HCT116 (cell line): ENCODE results near the gene EFCAB7. TPM values are rescaled to one million over a fixed set of nuclear protein-coding genes. Genes with fewer than 3 reads are reported as not detected.

Experiments used
- ATAC-seq: fragments of 200-7000 bp; cut with Tn5 transposase; 2 replicates; pipeline ENCODE4 v1.9.1; 2020; ENCODE audit warnings: mild to moderate bottlenecking, moderate library complexity
- BruUV-seq: library from RNA; stranded (reverse); fragments of 400-500 nt; replicated peaks from 2 replicates; lab custom pipeline; 2021; lab: Mats Ljungman, UMichigan
- CTCF ChIA-PET: fragments of 300-600 bp; sonication (Branson Sonifier 250); formaldehyde crosslinking; loops from one replicate; lab custom pipeline; 2021; ENCODE audit warnings: antibody characterized with exemption; lab: Charles Lee
- POLR2A ChIA-PET: fragments of 300-600, 350-600 bp; sonication (Branson Sonifier 250); formaldehyde crosslinking; loops from one replicate; lab custom pipeline; 2021; ENCODE audit warnings: antibody characterized with exemption; lab: Charles Lee
- RAD21 ChIA-PET, 2 experiments: fragments of 300-600 bp; sonication (Branson Sonifier 250); formaldehyde crosslinking; loops; one replicate each; lab custom pipeline; 2023; ENCODE audit warnings: low total read pairs in 2 of 2; ENCODE audit not compliant: uncharacterized antibody in 2 of 2, unreplicated experiment in 2 of 2, low non-redundant PET in 1 of 2; lab: Charles Lee
- DNase-seq: peaks from one replicate; pipeline ENCODE4 v3.0.0-alpha.2; 2010; ENCODE audit warnings: low read depth, low spot score
- H2AFZ ChIP-seq: fragments of 200-600 bp; shearing (Covaris generic), sonication (generic); 2 replicates; pipeline ENCODE4 v1.6.1; 2017; ENCODE audit warnings: low read depth, mixed run types, mixed read lengths, antibody characterized with exemption, low read length; ENCODE audit not compliant: poor library complexity, severe bottlenecking
- H3K27ac ChIP-seq: 2 replicates; pipeline ENCODE4 v1.5.1; 2012; ENCODE audit warnings: low read depth, low read length
- H3K27me3 ChIP-seq: fragments of 200-600 bp; sonication (generic); 2 replicates; pipeline ENCODE4 v1.6.1; 2016; ENCODE audit warnings: mixed run types, low read length, mixed read lengths; ENCODE audit not compliant: insufficient read depth
- H3K36me3 ChIP-seq, 2 experiments: fragments of 200-500 bp in 1 of 2; fragments of 200-600 bp in 1 of 2; sonication (Bioruptor generic) in 1 of 2; sonication (generic) in 1 of 2; 2 replicates each; pipeline versions ENCODE4 v1.5.1 to v1.6.1; 2014 to 2016; ENCODE audit warnings: low read length in 2 of 2, inconsistent platforms in 1 of 2, mixed read lengths in 1 of 2, mixed run types in 1 of 2; ENCODE audit not compliant: insufficient read depth in 2 of 2, control insufficient read depth in 1 of 2
- H3K4me1 ChIP-seq, 2 experiments: fragments of 200-600 bp in 1 of 2; sonication (generic) in 1 of 2; 2 replicates each; pipeline versions ENCODE4 v1.5.1 to v1.6.1; 2012 to 2017; ENCODE audit warnings: low read length in 2 of 2, inconsistent platforms in 1 of 2, mild to moderate bottlenecking in 1 of 2, mixed read lengths in 1 of 2, mixed run types in 1 of 2, moderate library complexity in 1 of 2; ENCODE audit not compliant: insufficient read depth in 2 of 2, control insufficient read depth in 1 of 2
- H3K4me2 ChIP-seq: fragments of 200-600 bp; sonication (generic); 2 replicates; pipeline ENCODE4 v1.6.1; 2017; ENCODE audit warnings: mixed run types, low read length, mixed read lengths
- H3K4me3 ChIP-seq, 2 experiments: fragments of 200-600 bp in 1 of 2; sonication (generic) in 1 of 2; replicated peaks in 1 of 2; 2 replicates each; pipeline ENCODE4 v1.5.1; 2011 to 2016; ENCODE audit warnings: low read length in 2 of 2, control low read depth in 1 of 2, low read depth in 1 of 2, mild to moderate bottlenecking in 1 of 2, mixed read lengths in 1 of 2, mixed run types in 1 of 2
- H3K79me2 ChIP-seq: fragments of 200-600 bp; sonication (generic); 2 replicates; pipeline ENCODE4 v1.6.1; 2017; ENCODE audit warnings: mild to moderate bottlenecking, mixed run types, low read length, moderate library complexity, mixed read lengths; ENCODE audit not compliant: insufficient read depth
- H3K9ac ChIP-seq: fragments of 200-600 bp; sonication (generic); 2 replicates; pipeline ENCODE4 v1.6.1; 2016; ENCODE audit warnings: low read length, mixed read lengths
- H3K9me2 ChIP-seq: fragments of 200-600 bp; sonication (generic), shearing (Covaris generic); 2 replicates; pipeline ENCODE4 v1.6.1; 2017; ENCODE audit warnings: mixed run types, mild to moderate bottlenecking, moderate library complexity; ENCODE audit not compliant: insufficient read depth
- H3K9me3 ChIP-seq, 2 experiments: fragments of 200-500 bp in 1 of 2; fragments of 200-600 bp in 1 of 2; sonication (Bioruptor generic) in 1 of 2; sonication (generic) in 1 of 2; 2 replicates each; pipeline ENCODE4 v1.6.1; 2014 to 2017; ENCODE audit warnings: low read length in 2 of 2, mixed read lengths in 2 of 2, inconsistent platforms in 1 of 2, low read depth in 1 of 2, mild to moderate bottlenecking in 1 of 2, mixed run types in 1 of 2, moderate library complexity in 1 of 2; ENCODE audit not compliant: control insufficient read depth in 1 of 2, insufficient read depth in 1 of 2
- H4K20me1 ChIP-seq: fragments of 200-600 bp; sonication (generic), shearing (Covaris generic); 2 replicates; pipeline ENCODE4 v1.6.1; 2017; ENCODE audit warnings: mixed run types, mild to moderate bottlenecking, moderate library complexity; ENCODE audit not compliant: insufficient read depth
- CBX3 ChIP-seq: IDR thresholded peaks from 2 replicates; pipeline ENCODE4 v1.6.1; 2012; ENCODE audit warnings: low read depth
- EGR1 ChIP-seq: IDR thresholded peaks from 2 replicates; pipeline ENCODE4 v1.6.1; 2012; ENCODE audit warnings: low read depth
- ELF1 ChIP-seq: IDR thresholded peaks from 2 replicates; pipeline ENCODE4 v1.6.1; 2012; ENCODE audit warnings: low read depth, borderline replicate concordance
- EZH2 ChIP-seq: fragments of 200-600 bp; sonication (generic); IDR thresholded peaks from 2 replicates; pipeline ENCODE4 v1.6.1; 2017; ENCODE audit warnings: antibody characterized with exemption, mixed run types
- FOSL1 ChIP-seq: IDR thresholded peaks from 2 replicates; pipeline ENCODE4 v1.6.1; 2012; ENCODE audit warnings: low read depth
- JUND ChIP-seq: IDR thresholded peaks from 2 replicates; pipeline ENCODE4 v1.6.1; 2012
- POLR2A ChIP-seq: IDR thresholded peaks from 2 replicates; pipeline ENCODE4 v1.7.0; 2011; ENCODE audit warnings: borderline replicate concordance; ENCODE audit not compliant: insufficient read depth, insufficient read length; ENCODE audit errors: extremely low read depth
- POLR2AphosphoS5 ChIP-seq: IDR thresholded peaks from 2 replicates; pipeline ENCODE4 v1.6.1; 2011; ENCODE audit warnings: mild to moderate bottlenecking, low read depth, low read length, moderate library complexity
- RAD21 ChIP-seq: IDR thresholded peaks from 2 replicates; pipeline ENCODE4 v1.6.1; 2012; ENCODE audit warnings: low read depth, mild to moderate bottlenecking
- REST ChIP-seq: IDR thresholded peaks from 2 replicates; pipeline ENCODE4 v1.6.1; 2012; ENCODE audit warnings: low read depth
- SIN3A ChIP-seq: IDR thresholded peaks from 2 replicates; pipeline ENCODE4 v1.6.1; 2012; ENCODE audit warnings: low read depth
- SP1 ChIP-seq: IDR thresholded peaks from 2 replicates; pipeline ENCODE4 v1.6.1; 2012; ENCODE audit warnings: low read depth
- SRF ChIP-seq: IDR thresholded peaks from 2 replicates; pipeline ENCODE4 v1.6.1; 2012; ENCODE audit warnings: low read depth
- TCF7L2 ChIP-seq: IDR thresholded peaks from 2 replicates; pipeline ENCODE4 v1.7.0; 2011; ENCODE audit warnings: borderline replicate concordance, inconsistent platforms; ENCODE audit not compliant: insufficient read depth, insufficient read length; ENCODE audit errors: extremely low read depth
- YY1 ChIP-seq: IDR thresholded peaks from 2 replicates; pipeline ENCODE4 v1.6.1; 2011; ENCODE audit warnings: low read length, low read depth, moderate library complexity, mild to moderate bottlenecking; ENCODE audit not compliant: insufficient replicate concordance; ENCODE audit errors: extremely low read depth
- ZNF274 ChIP-seq: fragments of 200-500 bp; sonication (Bioruptor generic); IDR thresholded peaks from 2 replicates; pipeline ENCODE4 v1.6.1; 2014; ENCODE audit warnings: mild to moderate bottlenecking, low read depth, low read length, inconsistent platforms
- intact Hi-C: fragments of 100-400 bp; cut with micrococcal nuclease; formaldehyde crosslinking; loops from 2 replicates; pipeline ENCODE4 v1.10.0; 2022
- total RNA-seq: library from RNA; stranded (reverse); gene quantifications from one replicate; pipeline ENCODE4 v1.2.1, GENCODE V29; 2021; ENCODE audit not compliant: unreplicated experiment
- TF ChIP-seq, protein P1 (sequence below), 3 experiments: fragments of 200-600 bp in 1 of 3; sonication (generic) in 1 of 3; IDR thresholded peaks in 2 of 3; conservative IDR thresholded peaks in 1 of 3; 2 replicates each; pipeline ENCODE4 v1.5.1; 2012 to 2017; ENCODE audit warnings: low read depth in 2 of 3, low read length in 2 of 3, antibody characterized with exemption in 1 of 3, borderline replicate concordance in 1 of 3, control low read depth in 1 of 3, mild to moderate bottlenecking in 1 of 3, mixed read lengths in 1 of 3, mixed run types in 1 of 3, moderate library complexity in 1 of 3; ENCODE audit not compliant: insufficient read depth in 1 of 3
- TF ChIP-seq, protein P2 (sequence below): IDR thresholded peaks from 2 replicates; pipeline ENCODE4 v1.6.1; 2012
- TF ChIP-seq, protein P3 (sequence below): IDR thresholded peaks from 2 replicates; pipeline ENCODE4 v1.6.1; 2011; ENCODE audit warnings: mild to moderate bottlenecking, low read length, moderate library complexity; ENCODE audit not compliant: insufficient replicate concordance; ENCODE audit errors: extremely low read depth

The EFCAB7 gene
- total RNA-seq, 1 experiment from 2014 or later = 6.0 TPM

GRCh38 chr1:63506782-63507181 lies 16.5 kb upstream of the EFCAB7 start:
- Histone ChIP-seq H3K9me2 (no peaks in the 10 kb centered on the region), H4K20me1 (no peaks in the 10 kb centered on the region), H3K27ac (no peak overlapping the region), H3K36me3 (peaks cover 6 to 12% of the 10 kb centered on the region in 2 experiments; a peak in 1 of 4 replicates), H2AFZ (no peak overlapping the region), H3K9ac (no peak overlapping the region), H3K9me3 (no peaks in the 10 kb centered on the region), H3K4me3 (no peak overlapping the region), H3K4me2 (no peak overlapping the region), H3K4me1 (no peaks in the 10 kb centered on the region), H3K27me3 (no peaks in the 10 kb centered on the region), H3K79me2 (peaks cover 21% of the 10 kb centered on the region)
- ATAC-seq = no peak
- RAD21 ChIA-PET = no interaction called here
- intact Hi-C loops = no loop called here
- BruUV-seq = no TSS peak
- CTCF ChIA-PET = no interaction called here
- POLR2A ChIA-PET = interaction anchor here (0.6 kb wide), 1 partner anchor 12 kb away, joined by 3 read pairs; no protein-coding TSS in a partner anchor
- TF ChIP-seq EZH2 = no peak
- TF ChIP-seq, protein P1, sequence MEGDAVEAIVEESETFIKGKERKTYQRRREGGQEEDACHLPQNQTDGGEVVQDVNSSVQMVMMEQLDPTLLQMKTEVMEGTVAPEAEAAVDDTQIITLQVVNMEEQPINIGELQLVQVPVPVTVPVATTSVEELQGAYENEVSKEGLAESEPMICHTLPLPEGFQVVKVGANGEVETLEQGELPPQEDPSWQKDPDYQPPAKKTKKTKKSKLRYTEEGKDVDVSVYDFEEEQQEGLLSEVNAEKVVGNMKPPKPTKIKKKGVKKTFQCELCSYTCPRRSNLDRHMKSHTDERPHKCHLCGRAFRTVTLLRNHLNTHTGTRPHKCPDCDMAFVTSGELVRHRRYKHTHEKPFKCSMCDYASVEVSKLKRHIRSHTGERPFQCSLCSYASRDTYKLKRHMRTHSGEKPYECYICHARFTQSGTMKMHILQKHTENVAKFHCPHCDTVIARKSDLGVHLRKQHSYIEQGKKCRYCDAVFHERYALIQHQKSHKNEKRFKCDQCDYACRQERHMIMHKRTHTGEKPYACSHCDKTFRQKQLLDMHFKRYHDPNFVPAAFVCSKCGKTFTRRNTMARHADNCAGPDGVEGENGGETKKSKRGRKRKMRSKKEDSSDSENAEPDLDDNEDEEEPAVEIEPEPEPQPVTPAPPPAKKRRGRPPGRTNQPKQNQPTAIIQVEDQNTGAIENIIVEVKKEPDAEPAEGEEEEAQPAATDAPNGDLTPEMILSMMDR (IDR thresholded peaks at IDR 0.05 in 2 of 3, conservative IDR thresholded peaks at IDR 0.05 in 1 of 3; ENCODE audit: borderline replicate concordance in 1 of 3, insufficient read depth in 1 of 3, low read depth in 2 of 3, low read length in 2 of 3) = no peak
- TF ChIP-seq FOSL1 = no peak
- no peak for TF ChIP-seq SP1
- no peak for TF ChIP-seq RAD21
- TF ChIP-seq EGR1 = no peak
- no peak for TF ChIP-seq ELF1
- TF ChIP-seq POLR2AphosphoS5 = no peak
- no peak for TF ChIP-seq JUND
- no peak for TF ChIP-seq TCF7L2
- no peak for TF ChIP-seq SIN3A
- no peak for TF ChIP-seq ZNF274
- no peak for TF ChIP-seq POLR2A
- TF ChIP-seq YY1 = no peak
- TF ChIP-seq, protein P2, sequence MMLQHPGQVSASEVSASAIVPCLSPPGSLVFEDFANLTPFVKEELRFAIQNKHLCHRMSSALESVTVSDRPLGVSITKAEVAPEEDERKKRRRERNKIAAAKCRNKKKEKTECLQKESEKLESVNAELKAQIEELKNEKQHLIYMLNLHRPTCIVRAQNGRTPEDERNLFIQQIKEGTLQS = no peak
- TF ChIP-seq SRF = no peak
- TF ChIP-seq CBX3 = no peak
- TF ChIP-seq REST = no peak
- TF ChIP-seq, protein P3, sequence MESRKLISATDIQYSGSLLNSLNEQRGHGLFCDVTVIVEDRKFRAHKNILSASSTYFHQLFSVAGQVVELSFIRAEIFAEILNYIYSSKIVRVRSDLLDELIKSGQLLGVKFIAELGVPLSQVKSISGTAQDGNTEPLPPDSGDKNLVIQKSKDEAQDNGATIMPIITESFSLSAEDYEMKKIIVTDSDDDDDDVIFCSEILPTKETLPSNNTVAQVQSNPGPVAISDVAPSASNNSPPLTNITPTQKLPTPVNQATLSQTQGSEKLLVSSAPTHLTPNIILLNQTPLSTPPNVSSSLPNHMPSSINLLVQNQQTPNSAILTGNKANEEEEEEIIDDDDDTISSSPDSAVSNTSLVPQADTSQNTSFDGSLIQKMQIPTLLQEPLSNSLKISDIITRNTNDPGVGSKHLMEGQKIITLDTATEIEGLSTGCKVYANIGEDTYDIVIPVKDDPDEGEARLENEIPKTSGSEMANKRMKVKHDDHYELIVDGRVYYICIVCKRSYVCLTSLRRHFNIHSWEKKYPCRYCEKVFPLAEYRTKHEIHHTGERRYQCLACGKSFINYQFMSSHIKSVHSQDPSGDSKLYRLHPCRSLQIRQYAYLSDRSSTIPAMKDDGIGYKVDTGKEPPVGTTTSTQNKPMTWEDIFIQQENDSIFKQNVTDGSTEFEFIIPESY = no peak
- no peak for DNase-seq
